DMS 273 (cell line): Measurements from ENCODE around the gene TAS2R41.
"Not testable (repeated sequence)": the region's sequence is repeated elsewhere in the genome, so short reads cannot be mapped to it uniquely, and the experiment has no call there.

Experiments used
- DNase-seq: peaks from one replicate; lab custom pipeline; 2025; ENCODE audit not compliant: unreplicated experiment; lab: John Stamatoyannopoulos, UW

Gene TAS2R41

GRCh38 chr7:143514995-143515735 is 37.5 kb downstream of the TAS2R41 start:
- DNase-seq: no peak

GRCh38 chr7:143516981-143517380 is 39.3 kb downstream of the TAS2R41 start:
- no peak for DNase-seq

- no peak for DNase-seq
These were observed 40.8 kb downstream of the TAS2R41 start for GRCh38 chr7:143518521-143518920.

GRCh38 chr7:143518941-143519340 is 41.3 kb downstream of the TAS2R41 start:
- DNase-seq: no peak

- no peak for DNase-seq
These were observed 41.9 kb downstream of the TAS2R41 start for GRCh38 chr7:143519411-143520131.

- DNase-seq: not testable (repeated sequence)
These were observed 44.7 kb downstream of the TAS2R41 start for GRCh38 chr7:143522309-143522916.
